Putamen (tissue), 1 donor: ENCODE data around the gene TMEM245.
"Not testable (repeated sequence)": the region's sequence is repeated elsewhere in the genome, so short reads cannot be mapped to it uniquely, and the experiment has no call there.

Experiments
- DNase-seq: peaks from one replicate; pipeline ENCODE4 v3.0.0-alpha.2; 2016; ENCODE audit warnings: low spot score

The TMEM245 gene

GRCh38 chr9:109063760-109064159 is 56.0 kb downstream of the TMEM245 start:
- DNase-seq, result no peak

GRCh38 chr9:109062543-109062942 is 57.2 kb downstream of the TMEM245 start:
- no peak for DNase-seq

GRCh38 chr9:109060191-109060590 is 59.6 kb downstream of the TMEM245 start:
- no peak for DNase-seq

GRCh38 chr9:109053121-109053520 is 66.6 kb downstream of the TMEM245 start:
- not testable (repeated sequence) for DNase-seq

- no peak for DNase-seq
These were observed 67.3 kb downstream of the TMEM245 start for GRCh38 chr9:109052416-109052815.

GRCh38 chr9:109051733-109052132 is 68.0 kb downstream of the TMEM245 start:
- no peak for DNase-seq

- DNase-seq, result no peak
These were observed 69.3 kb downstream of the TMEM245 start for GRCh38 chr9:109050444-109050843.

- DNase-seq, result no peak
These were observed 70.9 kb downstream of the TMEM245 start for GRCh38 chr9:109048822-109049221.

- DNase-seq, result no peak
These were observed 72.5 kb downstream of the TMEM245 start for GRCh38 chr9:109047259-109047658.

- DNase-seq, result no peak
These were observed 73.4 kb downstream of the TMEM245 start for GRCh38 chr9:109046346-109046745.

- no peak for DNase-seq
These were observed 76.2 kb downstream of the TMEM245 start for GRCh38 chr9:109043578-109043977.

GRCh38 chr9:109040571-109040970 is 79.2 kb downstream of the TMEM245 start:
- no peak for DNase-seq

- no peak for DNase-seq
These were observed 80.2 kb downstream of the TMEM245 start for GRCh38 chr9:109039539-109039938.

- no peak for DNase-seq
These were observed 81.6 kb downstream of the TMEM245 start for GRCh38 chr9:109037946-109038715.

- no peak for DNase-seq
These were observed 82.7 kb downstream of the TMEM245 start for GRCh38 chr9:109036744-109037680.

GRCh38 chr9:109035684-109036423 is 83.9 kb downstream of the TMEM245 start:
- DNase-seq, result no peak

- DNase-seq, result no peak
These were observed 85.6 kb downstream of the TMEM245 start for GRCh38 chr9:109033941-109034700.

- no peak for DNase-seq
These were observed 88.5 kb downstream of the TMEM245 start for GRCh38 chr9:109031241-109031640.

- no peak for DNase-seq
These were observed 89.3 kb downstream of the TMEM245 start for GRCh38 chr9:109030426-109030825.

GRCh38 chr9:109028457-109028856 is 91.3 kb downstream of the TMEM245 start:
- DNase-seq, result no peak

GRCh38 chr9:109027176-109027575 is 92.6 kb downstream of the TMEM245 start:
- DNase-seq, result no peak

GRCh38 chr9:109026306-109026705 is 93.4 kb downstream of the TMEM245 start:
- no peak for DNase-seq
